ENCODE measurements around the gene PIP4K2A. TPM values are rescaled to one million over a fixed set of nuclear protein-coding genes. Genes with fewer than 3 reads are reported as not detected.

Gene PIP4K2A
- total and polyA plus RNA-seq, 5 donors from 2014 or later: 41.3 to 156 (median 55.2) TPM

GRCh38 chr10:22551681-22552365 is 162.6 kb downstream of the PIP4K2A start:
- no peak overlapping the region for H3K4me3 ChIP-seq (ENCODE audit: low read depth, low read length)
- H3K9me3 ChIP-seq (ENCODE audit: control insufficient read depth in 2 of 2, low read length in 2 of 2): no peaks in the 10 kb centered on the region
- Mint-ChIP-seq H3K4me3 (no peak overlapping the region), H3K27ac (peak overlapping the region; percentile 9 to 25 (median 10)), H3K27me3 (no peaks in the 10 kb centered on the region), H3K4me1 (peaks cover 4 to 25% (median 16%) of the 10 kb centered on the region in 4 donors), H3K36me3 (peaks cover 31% of the 10 kb centered on the region), H3K9me3 (no peaks in the 10 kb centered on the region)
- no peak for ATAC-seq (ENCODE audit: low read depth in 2 of 2)
- H3K27ac ChIP-seq (ENCODE audit: insufficient read depth, low read length, poor library complexity, severe bottlenecking): no peak overlapping the region
- no peaks in the 10 kb centered on the region for H3K4me1 ChIP-seq (ENCODE audit: control insufficient read depth, insufficient read depth, low read length, poor library complexity, severe bottlenecking)
- H3K27me3 ChIP-seq (ENCODE audit: control insufficient read depth, insufficient read depth, low read length): no peaks in the 10 kb centered on the region
- DNase-seq: no peak
- peaks cover 53% of the 10 kb centered on the region for H3K36me3 ChIP-seq (ENCODE audit: control insufficient read depth, insufficient read depth, low read length)

GRCh38 chr10:22550732-22551131 is 163.6 kb downstream of the PIP4K2A start:
- H3K27ac Mint-ChIP-seq: peak overlapping the region; percentile 39 to 93 (median 84)
- no peak for ATAC-seq (ENCODE audit: low read depth in 2 of 2)
- Histone ChIP-seq H3K27me3 (ENCODE audit: control insufficient read depth, insufficient read depth, low read length) (no peaks in the 10 kb centered on the region), H3K4me3 (ENCODE audit: low read depth, low read length) (no peak overlapping the region), H3K4me1 (ENCODE audit: control insufficient read depth, insufficient read depth, low read length, poor library complexity, severe bottlenecking) (no peaks in the 10 kb centered on the region), H3K36me3 (ENCODE audit: control insufficient read depth, insufficient read depth, low read length) (peaks cover 55% of the 10 kb centered on the region), H3K9me3 (ENCODE audit: control insufficient read depth in 2 of 2, low read length in 2 of 2) (no peaks in the 10 kb centered on the region), H3K27ac (ENCODE audit: insufficient read depth, low read length, poor library complexity, severe bottlenecking) (no peak overlapping the region)
- peaks cover 37% of the 10 kb centered on the region for H3K36me3 Mint-ChIP-seq
- no peaks in the 10 kb centered on the region for H3K9me3 Mint-ChIP-seq
- peaks cover 4 to 25% (median 19%) of the 10 kb centered on the region in 4 donors for H3K4me1 Mint-ChIP-seq
- no peaks in the 10 kb centered on the region for H3K27me3 Mint-ChIP-seq
- DNase-seq: peak; percentile 45 to 60 (median 55)
- H3K4me3 Mint-ChIP-seq: no peak overlapping the region

- no peaks in the 10 kb centered on the region for H3K27me3 ChIP-seq (ENCODE audit: control insufficient read depth, insufficient read depth, low read length)
- no peak overlapping the region for H3K4me3 ChIP-seq (ENCODE audit: low read depth, low read length)
- Mint-ChIP-seq H3K4me1 (peaks cover 4 to 34% (median 25%) of the 10 kb centered on the region in 4 donors), H3K4me3 (no peak overlapping the region), H3K36me3 (peaks cover 50% of the 10 kb centered on the region), H3K27me3 (no peaks in the 10 kb centered on the region), H3K9me3 (no peaks in the 10 kb centered on the region), H3K27ac (peak overlapping the region in 1 of 3 donors; percentile 64)
- peaks cover 4% of the 10 kb centered on the region for H3K4me1 ChIP-seq (ENCODE audit: control insufficient read depth, insufficient read depth, low read length, poor library complexity, severe bottlenecking)
- no peak for ATAC-seq (ENCODE audit: low read depth in 2 of 2)
- no peak for DNase-seq
- no peaks in the 10 kb centered on the region for H3K9me3 ChIP-seq (ENCODE audit: control insufficient read depth in 2 of 2, low read length in 2 of 2)
- no peak overlapping the region for H3K27ac ChIP-seq (ENCODE audit: insufficient read depth, low read length, poor library complexity, severe bottlenecking)
- peaks cover 67% of the 10 kb centered on the region for H3K36me3 ChIP-seq (ENCODE audit: control insufficient read depth, insufficient read depth, low read length)
Measured at GRCh38 chr10:22548344-22548743, 166.0 kb downstream of the PIP4K2A start.

GRCh38 chr10:22545643-22546042 is 168.7 kb downstream of the PIP4K2A start:
- peak overlapping the region; percentile 15 to 74 (median 71) for H3K27ac Mint-ChIP-seq
- H3K36me3 Mint-ChIP-seq: peaks cover 59% of the 10 kb centered on the region

GRCh38 chr10:22544325-22545068 is 169.9 kb downstream of the PIP4K2A start:
- H3K36me3 ChIP-seq (ENCODE audit: control insufficient read depth, insufficient read depth, low read length): peaks cover 93% of the 10 kb centered on the region
- Mint-ChIP-seq H3K4me1 (peaks cover 0 to 22% (median 13%) of the 10 kb centered on the region in 4 donors), H3K36me3 (peaks cover 59% of the 10 kb centered on the region), H3K27ac (peak overlapping the region; percentile 26 to 78 (median 76)), H3K27me3 (no peaks in the 10 kb centered on the region), H3K9me3 (peaks cover 0 to 1% (median 0%) of the 10 kb centered on the region in 7 donors), H3K4me3 (no peak overlapping the region)
- no peaks in the 10 kb centered on the region for H3K9me3 ChIP-seq (ENCODE audit: control insufficient read depth in 2 of 2, low read length in 2 of 2)
- peak in 1 of 3 donors; percentile 10 for DNase-seq
- H3K4me1 ChIP-seq (ENCODE audit: control insufficient read depth, insufficient read depth, low read length, poor library complexity, severe bottlenecking): peaks cover 4% of the 10 kb centered on the region
- H3K27ac ChIP-seq (ENCODE audit: insufficient read depth, low read length, poor library complexity, severe bottlenecking): no peak overlapping the region
- no peak for ATAC-seq (ENCODE audit: low read depth in 2 of 2)
- H3K27me3 ChIP-seq (ENCODE audit: control insufficient read depth, insufficient read depth, low read length): no peaks in the 10 kb centered on the region
- H3K4me3 ChIP-seq (ENCODE audit: low read depth, low read length): no peak overlapping the region

More at GRCh38 chr10:22545643-22546042, 168.7 kb downstream of the PIP4K2A start:
- H3K27me3 ChIP-seq (ENCODE audit: control insufficient read depth, insufficient read depth, low read length): no peaks in the 10 kb centered on the region
- no peak for DNase-seq
- no peak overlapping the region for H3K4me3 ChIP-seq (ENCODE audit: low read depth, low read length)
- H3K9me3 ChIP-seq (ENCODE audit: control insufficient read depth in 2 of 2, low read length in 2 of 2): no peaks in the 10 kb centered on the region
- H3K27me3 Mint-ChIP-seq: no peaks in the 10 kb centered on the region
- no peaks in the 10 kb centered on the region for H3K9me3 Mint-ChIP-seq
- H3K4me1 ChIP-seq (ENCODE audit: control insufficient read depth, insufficient read depth, low read length, poor library complexity, severe bottlenecking): peaks cover 4% of the 10 kb centered on the region
- H3K4me1 Mint-ChIP-seq: peaks cover 0 to 25% (median 16%) of the 10 kb centered on the region in 4 donors
- no peak for ATAC-seq (ENCODE audit: low read depth in 2 of 2)
- H3K36me3 ChIP-seq (ENCODE audit: control insufficient read depth, insufficient read depth, low read length): peaks cover 90% of the 10 kb centered on the region
- no peak overlapping the region for H3K4me3 Mint-ChIP-seq
- H3K27ac ChIP-seq (ENCODE audit: insufficient read depth, low read length, poor library complexity, severe bottlenecking): no peak overlapping the region

GRCh38 chr10:22542773-22543172 is 171.6 kb downstream of the PIP4K2A start:
- Mint-ChIP-seq H3K27ac (peak overlapping the region in 1 of 3 donors; percentile 49), H3K27me3 (no peaks in the 10 kb centered on the region), H3K9me3 (peaks cover 0 to 1% (median 0%) of the 10 kb centered on the region in 7 donors), H3K4me1 (peaks cover 0 to 22% (median 9%) of the 10 kb centered on the region in 4 donors), H3K36me3 (peaks cover 68% of the 10 kb centered on the region), H3K4me3 (no peak overlapping the region)
- no peak for ATAC-seq (ENCODE audit: low read depth in 2 of 2)
- H3K4me1 ChIP-seq (ENCODE audit: control insufficient read depth, insufficient read depth, low read length, poor library complexity, severe bottlenecking): peaks cover 4% of the 10 kb centered on the region
- peaks cover 98% of the 10 kb centered on the region for H3K36me3 ChIP-seq (ENCODE audit: control insufficient read depth, insufficient read depth, low read length)
- no peaks in the 10 kb centered on the region for H3K27me3 ChIP-seq (ENCODE audit: control insufficient read depth, insufficient read depth, low read length)
- no peak overlapping the region for H3K27ac ChIP-seq (ENCODE audit: insufficient read depth, low read length, poor library complexity, severe bottlenecking)
- no peak overlapping the region for H3K4me3 ChIP-seq (ENCODE audit: low read depth, low read length)
- DNase-seq: no peak
- H3K9me3 ChIP-seq (ENCODE audit: control insufficient read depth in 2 of 2, low read length in 2 of 2): no peaks in the 10 kb centered on the region

GRCh38 chr10:22541900-22542299 is 172.5 kb downstream of the PIP4K2A start:
- H3K27me3 Mint-ChIP-seq: no peaks in the 10 kb centered on the region
- Histone ChIP-seq H3K27me3 (ENCODE audit: control insufficient read depth, insufficient read depth, low read length) (no peaks in the 10 kb centered on the region), H3K4me1 (ENCODE audit: control insufficient read depth, insufficient read depth, low read length, poor library complexity, severe bottlenecking) (peaks cover 4% of the 10 kb centered on the region), H3K9me3 (ENCODE audit: control insufficient read depth in 2 of 2, low read length in 2 of 2) (no peaks in the 10 kb centered on the region), H3K27ac (ENCODE audit: insufficient read depth, low read length, poor library complexity, severe bottlenecking) (no peak overlapping the region), H3K36me3 (ENCODE audit: control insufficient read depth, insufficient read depth, low read length) (peaks cover 98% of the 10 kb centered on the region), H3K4me3 (ENCODE audit: low read depth, low read length) (no peak overlapping the region)
- H3K27ac Mint-ChIP-seq: peak overlapping the region in 2 of 3 donors; percentile 31 to 40
- peaks cover 66% of the 10 kb centered on the region for H3K36me3 Mint-ChIP-seq
- peaks cover 0 to 20% (median 8%) of the 10 kb centered on the region in 4 donors for H3K4me1 Mint-ChIP-seq
- H3K4me3 Mint-ChIP-seq: no peak overlapping the region
- no peak for ATAC-seq (ENCODE audit: low read depth in 2 of 2)
- H3K9me3 Mint-ChIP-seq: peaks cover 0 to 1% (median 0%) of the 10 kb centered on the region in 7 donors
- no peak for DNase-seq

All from CD4-positive, CD25-positive, alpha-beta regulatory T cell (primary cell).